HEK293T (cell line): ENCODE results near the gene COBLL1.

ENCODE experiments used
- BHLHE40 ChIP-seq: fragments of 450-650 bp; IDR thresholded peaks from 2 replicates; pipeline ENCODE4 v1.6.1; 2016; ENCODE audit warnings: mild to moderate bottlenecking, moderate library complexity, borderline replicate concordance
- ELF4 ChIP-seq: fragments of 450-650 bp; IDR thresholded peaks from 2 replicates; pipeline ENCODE4 v1.6.1; 2017; ENCODE audit warnings: antibody characterized with exemption
- FOXA1 ChIP-seq: fragments of 450-650 bp; IDR thresholded peaks from 2 replicates; pipeline ENCODE4 v1.6.1; 2016; ENCODE audit warnings: mild to moderate bottlenecking
- FOXK2 ChIP-seq: fragments of 450-650 bp; IDR thresholded peaks from 2 replicates; pipeline ENCODE4 v1.6.1; 2016; ENCODE audit warnings: mild to moderate bottlenecking
- FOXM1 ChIP-seq: fragments of 450-650 bp; IDR thresholded peaks from 2 replicates; pipeline ENCODE4 v1.6.1; 2017; ENCODE audit warnings: mild to moderate bottlenecking, borderline replicate concordance
- L3MBTL2 ChIP-seq: fragments of 450-650 bp; conservative IDR thresholded peaks from 2 replicates; pipeline ENCODE4 v1.6.1; 2016; ENCODE audit warnings: mild to moderate bottlenecking
- LEF1 ChIP-seq: fragments of 450-650 bp; IDR thresholded peaks from 2 replicates; pipeline ENCODE4 v1.6.1; 2017; ENCODE audit warnings: mild to moderate bottlenecking, borderline replicate concordance
- PKNOX1 ChIP-seq: fragments of 450-650 bp; IDR thresholded peaks from 2 replicates; pipeline ENCODE4 v1.6.1; 2016
- SP1 ChIP-seq: fragments of 450-650 bp; IDR thresholded peaks from 2 replicates; pipeline ENCODE4 v1.6.1; 2017
- SUZ12 ChIP-seq: fragments of 450-650 bp; IDR thresholded peaks from 2 replicates; pipeline ENCODE4 v1.6.1; 2016; ENCODE audit warnings: mild to moderate bottlenecking
- ZNF384 ChIP-seq: fragments of 450-650 bp; IDR thresholded peaks from 2 replicates; pipeline ENCODE4 v1.6.1; 2016

GRCh38 chr2:164662066-164662465 lies 179.6 kb downstream of the COBLL1 start:
- TF ChIP-seq SUZ12: no peak
- no peak for TF ChIP-seq ZNF384
- no peak for TF ChIP-seq SP1
- no peak for TF ChIP-seq FOXM1
- TF ChIP-seq ELF4: no peak
- no peak for TF ChIP-seq PKNOX1
- no peak for TF ChIP-seq FOXA1
- no peak for TF ChIP-seq FOXK2
- no peak for TF ChIP-seq BHLHE40
- TF ChIP-seq LEF1: no peak
- no peak for TF ChIP-seq L3MBTL2
